Cardiac septum (tissue), 1 donor: ENCODE results near the gene ABCA8. TPM values are rescaled to one million over a fixed set of nuclear protein-coding genes. Genes with fewer than 3 reads are reported as not detected.
"Not testable (repeated sequence)": the region's sequence is repeated elsewhere in the genome, so short reads cannot be mapped to it uniquely, and the experiment has no call there.

Source experiments
- DNase-seq: peaks from one replicate; pipeline ENCODE4 v3.0.0-alpha.2; 2020; ENCODE audit warnings: low spot score
- intact Hi-C: fragments of 100-400 bp; cut with DNase I; formaldehyde crosslinking; loops from one replicate; pipeline ENCODE4 v1.14.0; 2022
- long read RNA-seq: library from polyadenylated mRNA; unstranded; transcript quantifications from one replicate; pipeline ENCODE4 v2.0.0, GENCODE V29; 2021
- total RNA-seq: library from RNA; stranded (reverse); fragmentation: NEBNext Ultra II Directional; extraction: Animal tissue kit (Norgen Biotek cat#: 25700); gene quantifications from one replicate; pipeline ENCODE4 v1.2.1, GENCODE V29; 2021
- donor health status: DM: no; HTN: no; CAD: no.

The ABCA8 gene
- 25.4 TPM for total RNA-seq
- long read RNA-seq, partial matches to known transcripts = 2 of 6 reads
- long read RNA-seq, other reads (novel, unspliced or antisense) = 1 of 6 reads

GRCh38 chr17:68955181-68955841 lies at the start of gene ABCA8:
Gene ABCA8, minus strand, starts transcription at chr17:68955392. Its CDS starts 13,358 bp downstream, at chr17:68942034.
- no peak for DNase-seq
- intact Hi-C loops = no loop called here

GRCh38 chr17:69004759-69005158 lies 49.6 kb upstream of the ABCA8 start:
- DNase-seq, intact Hi-C loops: not testable (repeated sequence)

- intact Hi-C loops, DNase-seq: not testable (repeated sequence)
Measured at GRCh38 chr17:68999743-69000142, 44.6 kb upstream of the ABCA8 start.

- intact Hi-C loops = no loop called here
- DNase-seq = no peak
Measured at GRCh38 chr17:68993112-68993511, 37.9 kb upstream of the ABCA8 start.

- intact Hi-C loops = no loop called here
Measured at GRCh38 chr17:68987966-68988365, 32.8 kb upstream of the ABCA8 start.

GRCh38 chr17:68981288-68981687 lies 26.1 kb upstream of the ABCA8 start:
- DNase-seq = no peak
- intact Hi-C loops = no loop called here

More at GRCh38 chr17:68987966-68988365, 32.8 kb upstream of the ABCA8 start:
- DNase-seq = no peak

GRCh38 chr17:68973098-68973846 lies 18.1 kb upstream of the ABCA8 start:
- intact Hi-C loops = loop anchor here (5.0 to 10.0 kb wide), 2 partner anchors 196 to 262 kb away; no protein-coding TSS in a partner anchor
- DNase-seq = no peak

GRCh38 chr17:68972119-68972704 lies 17.0 kb upstream of the ABCA8 start:
- intact Hi-C loops = loop anchor here (5.0 to 10.0 kb wide), 2 partner anchors 195 to 263 kb away; no protein-coding TSS in a partner anchor

GRCh38 chr17:68969101-68969500 lies 13.9 kb upstream of the ABCA8 start:
- no peak for DNase-seq
- intact Hi-C loops = no loop called here

More at GRCh38 chr17:68972119-68972704, 17.0 kb upstream of the ABCA8 start:
- DNase-seq = no peak

GRCh38 chr17:68963958-68964357 lies 8.8 kb upstream of the ABCA8 start:
- intact Hi-C loops = no loop called here

GRCh38 chr17:68961214-68961882 lies 6.2 kb upstream of the ABCA8 start:
- intact Hi-C loops = no loop called here
- DNase-seq = no peak

More at GRCh38 chr17:68963958-68964357, 8.8 kb upstream of the ABCA8 start:
- no peak for DNase-seq

- DNase-seq, intact Hi-C loops: not testable (repeated sequence)
Measured at GRCh38 chr17:68959117-68959516, 3.9 kb upstream of the ABCA8 start.

GRCh38 chr17:68957944-68958343 lies 2.8 kb upstream of the ABCA8 start:
- DNase-seq = no peak
- intact Hi-C loops = no loop called here

- DNase-seq = no peak
- intact Hi-C loops = no loop called here
Measured at GRCh38 chr17:68954146-68954896, 871 bp downstream of the ABCA8 start.

GRCh38 chr17:68953340-68953997 lies 1.7 kb downstream of the ABCA8 start:
- DNase-seq = no peak
- intact Hi-C loops = no loop called here

- intact Hi-C loops = no loop called here
- no peak for DNase-seq
Measured at GRCh38 chr17:68950725-68951124, 4.5 kb downstream of the ABCA8 start.

GRCh38 chr17:68947868-68948267 lies 7.3 kb downstream of the ABCA8 start:
- intact Hi-C loops, DNase-seq: not testable (repeated sequence)

GRCh38 chr17:68944435-68945035 lies 10.7 kb downstream of the ABCA8 start:
- intact Hi-C loops = no loop called here
- no peak for DNase-seq
